ENCODE measurements around the gene PARM1.

PARM1 gene

DNA sequence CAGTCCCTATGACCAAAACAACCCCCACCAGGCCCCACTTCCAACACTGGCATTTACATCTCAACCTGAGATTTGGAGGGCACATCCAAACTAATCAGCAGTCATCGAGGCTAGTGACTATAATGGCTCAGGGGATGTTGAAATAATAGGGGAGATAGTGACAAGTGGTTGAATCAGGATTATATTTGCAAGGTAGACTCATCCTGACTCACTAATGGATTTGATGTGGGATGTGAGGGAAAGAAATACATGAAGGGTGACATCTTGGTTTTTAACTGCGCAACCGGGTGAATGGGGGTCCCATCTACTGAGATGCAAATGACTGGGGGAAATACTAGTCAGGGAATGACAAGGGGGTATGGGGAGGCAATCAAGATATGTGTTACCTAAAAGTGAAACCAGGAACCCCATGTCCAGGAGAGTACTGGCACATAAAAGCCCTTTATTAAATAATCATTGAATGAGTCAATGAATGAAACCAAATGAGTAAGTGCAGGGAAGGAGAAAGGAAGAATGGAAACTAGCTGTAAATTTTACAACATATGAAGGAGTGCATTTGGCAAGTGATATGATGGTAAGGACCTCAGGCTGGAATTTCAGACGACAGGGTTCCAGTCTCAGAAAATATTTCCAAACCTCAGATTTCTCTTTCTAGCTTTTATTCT, 78.3 kb downstream of the PARM1 start:
- peaks cover 94% of the 10 kb centered on the region for H3K79me2 ChIP-seq (ENCODE audit: low read length)
- peaks cover 83% of the 10 kb centered on the region for H3K36me3 ChIP-seq (replicated peaks; ENCODE audit: low read depth, low read length)
- peaks cover 16% of the 10 kb centered on the region for H3K4me1 ChIP-seq (ENCODE audit: low read length)
- no peak overlapping the region for H3K27ac ChIP-seq (ENCODE audit: low read length)
- 0 out of 2 replicates have a peak, but pooled peaks cover 6% of the 10 kb centered on the region for H3K9me3 ChIP-seq (ENCODE audit: insufficient read depth, low read length)
- no peak overlapping the region for H3K4me3 ChIP-seq (ENCODE audit: low read length)
- TF ChIP-seq, protein P1, sequence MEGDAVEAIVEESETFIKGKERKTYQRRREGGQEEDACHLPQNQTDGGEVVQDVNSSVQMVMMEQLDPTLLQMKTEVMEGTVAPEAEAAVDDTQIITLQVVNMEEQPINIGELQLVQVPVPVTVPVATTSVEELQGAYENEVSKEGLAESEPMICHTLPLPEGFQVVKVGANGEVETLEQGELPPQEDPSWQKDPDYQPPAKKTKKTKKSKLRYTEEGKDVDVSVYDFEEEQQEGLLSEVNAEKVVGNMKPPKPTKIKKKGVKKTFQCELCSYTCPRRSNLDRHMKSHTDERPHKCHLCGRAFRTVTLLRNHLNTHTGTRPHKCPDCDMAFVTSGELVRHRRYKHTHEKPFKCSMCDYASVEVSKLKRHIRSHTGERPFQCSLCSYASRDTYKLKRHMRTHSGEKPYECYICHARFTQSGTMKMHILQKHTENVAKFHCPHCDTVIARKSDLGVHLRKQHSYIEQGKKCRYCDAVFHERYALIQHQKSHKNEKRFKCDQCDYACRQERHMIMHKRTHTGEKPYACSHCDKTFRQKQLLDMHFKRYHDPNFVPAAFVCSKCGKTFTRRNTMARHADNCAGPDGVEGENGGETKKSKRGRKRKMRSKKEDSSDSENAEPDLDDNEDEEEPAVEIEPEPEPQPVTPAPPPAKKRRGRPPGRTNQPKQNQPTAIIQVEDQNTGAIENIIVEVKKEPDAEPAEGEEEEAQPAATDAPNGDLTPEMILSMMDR (IDR thresholded peaks at IDR 0.05; ENCODE audit: low read depth, low read length), result no peak
- TF ChIP-seq EZH2phosphoT487 (IDR thresholded peaks at IDR 0.05; ENCODE audit: low read depth), result no peak
- no peak overlapping the region for H2AFZ ChIP-seq (ENCODE audit: low read depth, low read length)
- H3K4me2 ChIP-seq (ENCODE audit: low read length), result no peak overlapping the region
- H3K27me3 ChIP-seq (ENCODE audit: low read depth, low read length), result no peaks in the 10 kb centered on the region
- H3K9ac ChIP-seq (ENCODE audit: low read length), result no peak overlapping the region
- H4K20me1 ChIP-seq (ENCODE audit: insufficient read depth, low read length), result peaks cover 86% of the 10 kb centered on the region

DNA sequence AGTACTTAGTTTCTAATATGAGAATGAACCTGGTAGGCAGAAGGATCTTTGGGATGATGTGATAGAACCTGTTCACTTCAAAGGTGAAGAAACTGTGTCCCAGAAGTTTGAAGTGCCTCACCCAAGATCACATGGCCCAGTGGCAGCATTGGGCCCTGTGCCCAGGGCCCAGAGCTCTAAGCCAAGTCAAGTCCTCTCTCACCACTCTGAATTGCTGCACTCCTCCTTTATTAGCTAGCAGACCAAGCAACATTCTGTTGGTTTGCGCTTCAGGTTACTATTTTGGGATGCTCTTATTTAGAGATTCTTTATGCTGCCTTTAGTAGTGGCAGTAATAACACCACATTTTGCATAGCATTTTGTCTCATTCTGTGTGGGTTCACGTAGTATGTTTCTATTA, 82.7 kb downstream of the PARM1 start:
- Histone ChIP-seq H3K4me2 (ENCODE audit: low read length) (no peak overlapping the region), H3K36me3 (replicated peaks; ENCODE audit: low read depth, low read length) (peaks cover 81% of the 10 kb centered on the region), H3K9me3 (ENCODE audit: insufficient read depth, low read length) (no peaks in the 10 kb centered on the region), H3K27ac (ENCODE audit: low read length) (no peak overlapping the region), H4K20me1 (ENCODE audit: insufficient read depth, low read length) (peaks cover 85% of the 10 kb centered on the region), H3K9ac (ENCODE audit: low read length) (no peak overlapping the region), H3K4me3 (ENCODE audit: low read length) (no peak overlapping the region), H3K4me1 (ENCODE audit: low read length) (peaks cover 14% of the 10 kb centered on the region), H3K27me3 (ENCODE audit: low read depth, low read length) (no peaks in the 10 kb centered on the region), H3K79me2 (ENCODE audit: low read length) (peaks cover 98% of the 10 kb centered on the region), H2AFZ (ENCODE audit: low read depth, low read length) (no peak overlapping the region)
- TF ChIP-seq, protein P1 (IDR thresholded peaks at IDR 0.05; ENCODE audit: low read depth, low read length), result no peak
- no peak for TF ChIP-seq EZH2phosphoT487 (IDR thresholded peaks at IDR 0.05; ENCODE audit: low read depth)

DNA sequence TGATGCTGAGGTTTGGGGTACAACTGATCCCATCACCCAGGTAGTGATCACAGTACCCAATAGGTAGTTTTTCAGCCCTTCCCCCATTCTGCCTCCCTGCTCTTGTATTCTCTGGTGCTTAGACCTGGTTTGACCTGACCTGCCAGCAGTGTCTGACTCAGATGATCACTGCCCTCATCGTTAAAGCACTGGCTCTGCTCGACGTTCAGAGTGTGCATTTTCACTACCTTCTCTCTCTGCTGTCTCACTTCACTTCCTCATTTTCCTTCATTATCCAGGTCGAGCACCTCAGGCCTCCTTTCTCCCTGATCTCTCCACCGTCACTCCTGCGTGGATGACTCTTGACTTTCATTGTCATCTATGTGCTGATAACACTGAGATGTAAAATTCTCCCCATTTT, 83.6 kb downstream of the PARM1 start:
- Histone ChIP-seq H2AFZ (ENCODE audit: low read depth, low read length) (no peak overlapping the region), H3K4me2 (ENCODE audit: low read length) (no peak overlapping the region), H3K27ac (ENCODE audit: low read length) (0 out of 2 replicates have a peak overlapping the region, but pooled peaks have one; percentile 6), H3K9me3 (ENCODE audit: insufficient read depth, low read length) (no peaks in the 10 kb centered on the region), H4K20me1 (ENCODE audit: insufficient read depth, low read length) (peaks cover 85% of the 10 kb centered on the region), H3K36me3 (replicated peaks; ENCODE audit: low read depth, low read length) (peaks cover 75% of the 10 kb centered on the region), H3K4me1 (ENCODE audit: low read length) (peaks cover 6% of the 10 kb centered on the region; the same call in 1 of the 2 replicates), H3K4me3 (ENCODE audit: low read length) (no peak overlapping the region), H3K79me2 (ENCODE audit: low read length) (peaks cover 98% of the 10 kb centered on the region), H3K9ac (ENCODE audit: low read length) (no peak overlapping the region), H3K27me3 (ENCODE audit: low read depth, low read length) (no peaks in the 10 kb centered on the region)
- no peak for TF ChIP-seq EZH2phosphoT487 (IDR thresholded peaks at IDR 0.05; ENCODE audit: low read depth)
- TF ChIP-seq, protein P1 (IDR thresholded peaks at IDR 0.05; ENCODE audit: low read depth, low read length), result no peak

DNA sequence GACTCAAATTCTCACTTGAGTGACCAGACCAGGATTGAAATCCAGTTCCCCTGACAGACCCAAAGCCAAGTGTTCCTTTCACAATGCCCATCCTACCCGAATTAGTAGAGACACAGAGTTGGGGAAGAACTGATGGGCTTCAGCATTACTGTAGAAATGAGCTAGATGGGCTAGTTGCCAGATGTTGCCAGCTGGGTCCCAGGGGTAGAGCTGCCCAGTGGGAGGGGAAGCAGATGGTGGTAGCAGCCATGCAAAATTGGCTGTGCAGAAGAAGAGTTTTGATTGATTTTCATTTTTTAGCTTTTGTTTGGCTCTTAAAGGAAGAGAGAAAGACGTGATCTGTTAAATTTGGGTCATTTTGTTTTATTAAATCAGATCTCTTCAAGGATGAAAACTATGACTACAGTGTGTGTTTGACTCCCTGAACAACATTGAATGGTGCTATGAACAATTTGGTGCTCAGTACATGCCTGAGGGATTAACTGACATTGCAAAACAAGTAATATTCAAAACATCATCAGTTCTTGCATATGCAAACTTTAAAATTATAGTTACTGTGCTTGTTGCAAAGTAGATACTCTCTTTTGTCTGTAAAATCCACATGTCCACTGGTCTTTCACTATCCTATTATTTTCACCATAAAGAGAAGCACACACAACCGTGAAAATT, 86.0 kb downstream of the PARM1 start:
- H4K20me1 ChIP-seq (ENCODE audit: insufficient read depth, low read length), result peaks cover 79% of the 10 kb centered on the region
- H3K9me3 ChIP-seq (ENCODE audit: insufficient read depth, low read length), result no peaks in the 10 kb centered on the region
- peaks cover 98% of the 10 kb centered on the region for H3K79me2 ChIP-seq (ENCODE audit: low read length)
- H3K4me1 ChIP-seq (ENCODE audit: low read length), result peaks cover 6% of the 10 kb centered on the region; the same call in 1 of the 2 replicates
- no peak overlapping the region for H2AFZ ChIP-seq (ENCODE audit: low read depth, low read length)
- peaks cover 65% of the 10 kb centered on the region for H3K36me3 ChIP-seq (replicated peaks; ENCODE audit: low read depth, low read length)
- no peak overlapping the region for H3K27ac ChIP-seq (ENCODE audit: low read length)
- H3K27me3 ChIP-seq (ENCODE audit: low read depth, low read length), result no peaks in the 10 kb centered on the region
- H3K4me3 ChIP-seq (ENCODE audit: low read length), result no peak overlapping the region
- H3K4me2 ChIP-seq (ENCODE audit: low read length), result no peak overlapping the region
- H3K9ac ChIP-seq (ENCODE audit: low read length), result no peak overlapping the region
- TF ChIP-seq EZH2phosphoT487 (IDR thresholded peaks at IDR 0.05; ENCODE audit: low read depth), result no peak
- TF ChIP-seq, protein P1 (IDR thresholded peaks at IDR 0.05; ENCODE audit: low read depth, low read length), result no peak

All from OCI-LY3 (cell line).